ENCODE measurements around the gene GPD1.

GPD1 gene

GRCh38 chr12:50105913-50106450 lies 2.2 kb downstream of the GPD1 start:
- no peak overlapping the region for H3K27ac ChIP-seq (ENCODE audit: low read length)
- no peaks in the 10 kb centered on the region for H3K9me3 ChIP-seq (ENCODE audit: insufficient read depth, low read depth, low read length)
- peaks cover 14% of the 10 kb centered on the region; the same call in 1 of the 2 replicates for H3K4me1 ChIP-seq (ENCODE audit: insufficient read depth, low read length)
- no peak overlapping the region for H3K9ac ChIP-seq (ENCODE audit: low read depth, low read length)
- peaks cover 5% of the 10 kb centered on the region for H3K36me3 ChIP-seq (ENCODE audit: insufficient read depth, low read depth, low read length)
- H3K4me3 ChIP-seq (ENCODE audit: low read length): no peak overlapping the region
- H3K27me3 ChIP-seq (ENCODE audit: insufficient read depth, low read length): no peaks in the 10 kb centered on the region

- Histone ChIP-seq H3K9me3 (ENCODE audit: insufficient read depth, low read depth, low read length) (no peaks in the 10 kb centered on the region), H3K4me1 (ENCODE audit: insufficient read depth, low read length) (peaks cover 17% of the 10 kb centered on the region; the same call in 1 of the 2 replicates)
Measured at GRCh38 chr12:50106907-50107306, 3.1 kb downstream of the GPD1 start.

GRCh38 chr12:50107416-50108268 lies 3.8 kb downstream of the GPD1 start:
- Histone ChIP-seq H3K9ac (ENCODE audit: low read depth, low read length) (no peak overlapping the region), H3K27ac (ENCODE audit: low read length) (no peak overlapping the region), H3K9me3 (ENCODE audit: insufficient read depth, low read depth, low read length) (no peaks in the 10 kb centered on the region), H3K4me1 (ENCODE audit: insufficient read depth, low read length) (peaks cover 17% of the 10 kb centered on the region; the same call in 1 of the 2 replicates), H3K36me3 (ENCODE audit: insufficient read depth, low read depth, low read length) (no peaks in the 10 kb centered on the region), H3K27me3 (ENCODE audit: insufficient read depth, low read length) (no peaks in the 10 kb centered on the region), H3K4me3 (ENCODE audit: low read length) (no peak overlapping the region)

More at GRCh38 chr12:50106907-50107306, 3.1 kb downstream of the GPD1 start:
- Histone ChIP-seq H3K27me3 (ENCODE audit: insufficient read depth, low read length) (no peaks in the 10 kb centered on the region), H3K36me3 (ENCODE audit: insufficient read depth, low read depth, low read length) (peaks cover 2% of the 10 kb centered on the region), H3K9ac (ENCODE audit: low read depth, low read length) (no peak overlapping the region), H3K4me3 (ENCODE audit: low read length) (no peak overlapping the region), H3K27ac (ENCODE audit: low read length) (no peak overlapping the region)

- H3K4me3 ChIP-seq (ENCODE audit: low read length): no peak overlapping the region
- H3K27me3 ChIP-seq (ENCODE audit: insufficient read depth, low read length): no peaks in the 10 kb centered on the region
- H3K4me1 ChIP-seq (ENCODE audit: insufficient read depth, low read length): peaks cover 11% of the 10 kb centered on the region; the same call in 1 of the 2 replicates
- H3K9ac ChIP-seq (ENCODE audit: low read depth, low read length): no peak overlapping the region
- no peaks in the 10 kb centered on the region for H3K36me3 ChIP-seq (ENCODE audit: insufficient read depth, low read depth, low read length)
- no peaks in the 10 kb centered on the region for H3K9me3 ChIP-seq (ENCODE audit: insufficient read depth, low read depth, low read length)
- no peak overlapping the region for H3K27ac ChIP-seq (ENCODE audit: low read length)
Measured at GRCh38 chr12:50109319-50109718, 5.5 kb downstream of the GPD1 start.

DNA sequence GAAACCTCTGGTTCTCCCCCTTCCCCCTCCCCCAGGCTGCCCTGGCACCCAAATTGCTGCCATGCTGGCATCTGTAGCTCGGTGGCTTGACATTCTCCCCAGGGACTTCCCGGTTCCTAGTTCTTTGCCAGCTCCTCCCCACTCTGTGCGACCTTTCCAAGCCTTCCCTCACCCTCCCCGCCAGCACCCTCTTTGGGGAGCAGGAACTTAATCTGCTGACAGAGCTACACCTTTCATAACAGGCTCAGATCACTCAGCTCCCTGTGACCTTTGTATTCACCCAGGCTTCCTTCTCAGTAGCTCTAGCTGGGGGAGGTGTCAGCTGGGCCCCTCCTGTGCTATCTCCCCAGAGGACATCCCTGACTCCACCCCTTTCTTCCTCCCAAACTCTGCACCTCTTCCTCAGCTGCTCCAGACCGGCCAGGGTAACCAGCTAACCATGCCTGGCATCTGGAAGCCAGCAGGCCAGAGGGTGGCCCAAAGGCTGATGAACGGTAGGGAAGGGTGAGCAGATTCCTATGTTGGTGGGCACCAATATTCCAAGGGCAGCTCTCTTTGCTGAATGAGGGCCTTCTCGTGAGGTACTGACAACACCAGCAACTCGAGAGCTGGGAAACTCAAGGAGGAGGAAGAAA lies 6.4 kb downstream of the GPD1 start:
- no peak overlapping the region; the same call in 1 of the 2 replicates for H3K4me3 ChIP-seq (ENCODE audit: low read length)
- peaks cover 11% of the 10 kb centered on the region; the same call in 1 of the 2 replicates for H3K4me1 ChIP-seq (ENCODE audit: insufficient read depth, low read length)
- H3K36me3 ChIP-seq (ENCODE audit: insufficient read depth, low read depth, low read length): no peaks in the 10 kb centered on the region
- no peaks in the 10 kb centered on the region for H3K9me3 ChIP-seq (ENCODE audit: insufficient read depth, low read depth, low read length)
- H3K27me3 ChIP-seq (ENCODE audit: insufficient read depth, low read length): no peaks in the 10 kb centered on the region
- no peak overlapping the region for H3K9ac ChIP-seq (ENCODE audit: low read depth, low read length)
- H3K27ac ChIP-seq (ENCODE audit: low read length): no peak overlapping the region

DNA sequence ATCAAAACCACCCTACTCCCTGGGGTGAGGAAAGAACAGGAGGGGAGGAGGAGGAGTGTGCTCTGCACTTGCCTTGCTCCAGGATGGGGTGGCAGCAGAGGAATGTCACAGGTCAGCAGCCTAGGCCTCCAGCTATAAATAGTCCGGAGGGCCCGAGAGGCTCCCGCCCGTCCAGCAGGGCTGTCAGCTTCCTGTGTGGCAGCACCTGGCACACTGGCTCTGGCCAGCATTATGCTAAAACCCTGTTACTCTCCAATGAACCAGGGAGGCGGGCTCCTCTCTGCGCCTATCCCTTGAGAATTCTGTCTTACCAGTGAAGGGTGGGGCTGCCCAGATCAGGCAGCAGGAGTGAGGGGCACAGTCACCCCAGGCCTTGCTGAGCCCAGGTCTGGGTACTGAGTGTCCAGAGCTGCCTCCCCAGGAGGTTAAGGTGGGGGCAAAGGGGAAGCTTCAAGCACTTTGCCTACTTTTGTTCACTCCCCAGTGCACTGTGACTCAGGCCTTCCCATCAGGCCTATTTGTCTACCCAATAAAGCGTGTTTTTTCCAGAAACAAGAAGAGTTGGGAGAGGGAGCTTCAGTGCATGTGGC lies 7.0 kb downstream of the GPD1 start:
- Histone ChIP-seq H3K9ac (ENCODE audit: low read depth, low read length) (no peak overlapping the region), H3K4me3 (ENCODE audit: low read length) (peak overlapping the region; percentile 67; the same call in 1 of the 2 replicates), H3K9me3 (ENCODE audit: insufficient read depth, low read depth, low read length) (no peaks in the 10 kb centered on the region), H3K4me1 (ENCODE audit: insufficient read depth, low read length) (peaks cover 11% of the 10 kb centered on the region; the same call in 1 of the 2 replicates), H3K27me3 (ENCODE audit: insufficient read depth, low read length) (no peaks in the 10 kb centered on the region), H3K27ac (ENCODE audit: low read length) (no peak overlapping the region), H3K36me3 (ENCODE audit: insufficient read depth, low read depth, low read length) (no peaks in the 10 kb centered on the region)

DNA sequence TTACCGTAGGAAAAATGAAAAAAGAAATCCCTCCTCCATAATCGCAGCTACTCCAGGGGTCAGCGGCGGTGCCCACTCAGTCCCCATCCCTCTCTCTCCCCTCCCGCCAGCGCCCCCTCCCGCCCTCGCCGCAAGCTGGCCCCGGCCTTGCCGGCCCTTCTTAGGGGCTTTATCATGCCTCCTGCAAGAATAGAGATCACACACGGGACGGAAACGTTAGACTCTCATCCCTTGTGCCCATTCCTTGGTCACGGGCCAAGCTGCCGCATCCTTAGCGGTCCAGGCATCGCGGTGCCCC lies 7.5 kb downstream of the GPD1 start:
- Histone ChIP-seq H3K36me3 (ENCODE audit: insufficient read depth, low read depth, low read length) (no peaks in the 10 kb centered on the region), H3K4me3 (ENCODE audit: low read length) (peak overlapping the region; percentile 67; the same call in 1 of the 2 replicates), H3K9ac (ENCODE audit: low read depth, low read length) (no peak overlapping the region), H3K27me3 (ENCODE audit: insufficient read depth, low read length) (no peaks in the 10 kb centered on the region), H3K9me3 (ENCODE audit: insufficient read depth, low read depth, low read length) (no peaks in the 10 kb centered on the region), H3K27ac (ENCODE audit: low read length) (no peak overlapping the region), H3K4me1 (ENCODE audit: insufficient read depth, low read length) (peaks cover 11% of the 10 kb centered on the region; the same call in 1 of the 2 replicates)

DNA sequence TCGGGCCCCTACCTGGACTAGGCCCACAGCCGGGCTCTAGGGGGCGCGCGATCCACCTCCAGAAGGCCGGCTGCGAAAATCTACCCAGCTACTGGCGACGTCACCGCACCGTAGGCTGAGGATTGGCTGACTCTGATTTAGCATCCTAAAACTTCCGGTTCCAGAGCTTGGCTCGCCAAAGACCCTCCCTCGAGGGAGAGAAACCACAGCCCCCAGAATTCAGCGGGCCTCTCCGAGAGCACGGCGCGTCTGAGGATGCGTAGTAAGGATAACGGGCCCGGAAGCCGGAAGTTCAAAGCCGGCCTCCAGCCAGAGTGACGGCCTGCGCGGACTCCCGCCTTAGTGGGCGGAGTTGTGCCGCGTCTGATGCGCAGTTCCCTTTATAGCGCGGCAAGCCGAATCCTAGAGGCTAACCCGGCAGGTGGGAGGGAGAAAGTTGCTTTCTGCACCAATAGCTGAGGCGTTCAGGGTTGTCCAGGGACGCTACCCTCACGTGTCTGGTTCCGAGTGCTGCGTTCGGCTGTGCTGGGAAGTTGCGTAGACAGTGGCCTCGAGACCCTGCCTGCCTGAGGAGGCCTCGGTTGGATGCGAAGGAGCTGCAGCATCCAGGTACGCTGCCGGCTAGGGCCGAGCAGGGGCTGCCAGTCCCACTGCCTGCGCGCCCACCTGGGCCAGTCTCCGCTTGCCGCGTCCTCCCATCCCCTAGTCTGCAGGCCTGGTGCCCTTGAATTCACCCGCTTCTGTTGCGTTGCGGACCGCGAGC lies 8.1 kb downstream of the GPD1 start, which contains the start of gene COX14:
Gene COX14, plus strand, starts transcription at position 544 of the 763 bp plus-strand sequence. CDS start 7,808 bp downstream, outside the sequence.
- Histone ChIP-seq H3K9me3 (ENCODE audit: insufficient read depth, low read depth, low read length) (no peaks in the 10 kb centered on the region), H3K27ac (ENCODE audit: low read length) (no peak within 1 kb of the TSS), H3K9ac (ENCODE audit: low read depth, low read length) (peak within 1 kb of the TSS; percentile 90), H3K4me1 (ENCODE audit: insufficient read depth, low read length) (peaks cover 11% of the 10 kb centered on the region; the same call in 1 of the 2 replicates), H3K4me3 (ENCODE audit: low read length) (peak within 1 kb of the TSS; percentile 100), H3K36me3 (ENCODE audit: insufficient read depth, low read depth, low read length) (no peaks in the 10 kb centered on the region), H3K27me3 (ENCODE audit: insufficient read depth, low read length) (no peaks in the 10 kb centered on the region)

DNA sequence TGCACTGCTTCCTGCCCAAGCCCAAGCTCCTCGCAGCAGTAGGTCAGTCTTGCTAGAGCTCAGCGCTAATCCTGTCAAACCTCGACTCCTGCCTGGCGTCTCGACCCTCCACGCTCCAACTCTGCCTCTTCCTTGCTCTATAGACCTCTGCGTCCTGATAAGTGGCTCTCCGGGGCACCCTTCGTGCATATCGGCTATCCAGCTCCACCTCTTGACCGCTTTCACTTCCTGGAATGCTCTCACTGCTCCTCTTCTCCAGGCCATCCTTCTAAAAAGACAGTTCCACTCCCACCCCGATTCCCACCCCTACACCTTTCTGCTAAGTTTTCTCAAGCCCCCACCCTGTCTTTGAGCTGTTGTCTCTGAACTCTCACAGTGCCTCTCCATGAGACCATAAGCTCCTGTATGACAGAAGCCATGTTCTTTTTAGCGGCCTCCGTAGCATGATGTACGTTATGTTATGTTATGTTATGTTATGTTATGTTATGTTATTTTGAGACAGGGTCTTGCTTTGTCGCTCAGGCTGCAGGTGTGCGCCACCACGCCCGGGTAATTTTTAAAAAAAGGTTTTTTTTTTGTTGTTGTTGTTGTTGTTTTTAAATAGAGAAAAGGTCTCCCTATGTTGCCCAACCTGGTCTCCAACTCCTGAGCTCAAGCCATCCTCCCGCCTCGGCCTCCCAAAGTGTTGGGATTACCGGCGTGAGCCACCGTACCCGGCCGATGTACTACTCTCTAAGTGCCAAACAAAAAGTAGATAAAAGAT lies 8.8 kb downstream of the GPD1 start:
- H3K9ac ChIP-seq (ENCODE audit: low read depth, low read length): peak overlapping the region; percentile 90
- H3K4me1 ChIP-seq (ENCODE audit: insufficient read depth, low read length): peaks cover 11% of the 10 kb centered on the region; the same call in 1 of the 2 replicates
- no peaks in the 10 kb centered on the region for H3K27me3 ChIP-seq (ENCODE audit: insufficient read depth, low read length)
- no peaks in the 10 kb centered on the region for H3K36me3 ChIP-seq (ENCODE audit: insufficient read depth, low read depth, low read length)
- no peaks in the 10 kb centered on the region for H3K9me3 ChIP-seq (ENCODE audit: insufficient read depth, low read depth, low read length)
- H3K27ac ChIP-seq (ENCODE audit: low read length): no peak overlapping the region
- H3K4me3 ChIP-seq (ENCODE audit: low read length): peak overlapping the region; percentile 100

- Histone ChIP-seq H3K9ac (ENCODE audit: low read depth, low read length) (no peak overlapping the region), H3K27me3 (ENCODE audit: insufficient read depth, low read length) (no peaks in the 10 kb centered on the region), H3K4me3 (ENCODE audit: low read length) (no peak overlapping the region), H3K27ac (ENCODE audit: low read length) (no peak overlapping the region), H3K9me3 (ENCODE audit: insufficient read depth, low read depth, low read length) (no peaks in the 10 kb centered on the region), H3K36me3 (ENCODE audit: insufficient read depth, low read depth, low read length) (peaks cover 10% of the 10 kb centered on the region; the same call in 1 of the 2 replicates), H3K4me1 (ENCODE audit: insufficient read depth, low read length) (no peaks in the 10 kb centered on the region)
Measured at GRCh38 chr12:50117057-50117622, 13.3 kb downstream of the GPD1 start.

Measured in iPS-20b (cell line).